IMR-90 (cell line): ENCODE measurements around the gene OSBPL2. TPM values are rescaled to one million over a fixed set of nuclear protein-coding genes. Genes with fewer than 3 reads are reported as not detected.

Experiments used
- ATAC-seq: fragments of 200-7000 bp; cut with Tn5 transposase; 2 replicates; pipeline ENCODE4 v1.9.1; 2020; ENCODE audit warnings: low read depth, mild to moderate bottlenecking, moderate library complexity
- BruUV-seq: library from RNA; stranded (reverse); fragments of 400-500 nt; replicated peaks from 2 replicates; lab custom pipeline; 2021; lab: Mats Ljungman, UMichigan
- CTCF ChIA-PET: fragments of 300-600 bp; formaldehyde crosslinking; extraction: SDS; loops from one replicate; lab custom pipeline; 2021; ENCODE audit warnings: antibody characterized with exemption; lab: Yijun Ruan, JAX
- POLR2A ChIA-PET: fragments of 300-600 bp; sonication (Branson Sonifier 250); formaldehyde crosslinking; loops from one replicate; lab custom pipeline; 2022; ENCODE audit warnings: antibody characterized with exemption; ENCODE audit not compliant: unreplicated experiment; lab: Charles Lee
- DNase-seq: peaks from one replicate; pipeline ENCODE4 v3.0.0; 2013
- H2AFZ ChIP-seq: replicated peaks from 2 replicates; pipeline ENCODE3; 2013; ENCODE audit warnings: low read length, mild to moderate bottlenecking; ENCODE audit not compliant: poor library complexity
- H2AK5ac ChIP-seq: 2 replicates; pipeline ENCODE4 v1.6.1; 2013; ENCODE audit warnings: low read depth, low read length, inconsistent platforms
- H2AK9ac ChIP-seq: replicated peaks from 2 replicates; pipeline ENCODE3; 2013; ENCODE audit warnings: mild to moderate bottlenecking, low read depth, low read length, moderate library complexity; ENCODE audit not compliant: poor library complexity
- H2BK120ac ChIP-seq: 2 replicates; pipeline ENCODE4 v1.6.1; 2013; ENCODE audit warnings: low read depth, low read length, inconsistent platforms
- H2BK15ac ChIP-seq: 3 replicates; pipeline ENCODE4 v1.6.1; 2013; ENCODE audit warnings: low read depth, low read length, inconsistent platforms
- H2BK20ac ChIP-seq: 2 replicates; pipeline ENCODE4 v1.6.1; 2013; ENCODE audit warnings: low read depth, mild to moderate bottlenecking, inconsistent platforms, low read length, moderate library complexity
- H2BK5ac ChIP-seq: 2 replicates; pipeline ENCODE4 v1.6.1; 2013; ENCODE audit warnings: mild to moderate bottlenecking, low read depth, low read length, inconsistent platforms; ENCODE audit not compliant: poor library complexity, severe bottlenecking
- H3K14ac ChIP-seq: replicated peaks from 2 replicates; pipeline ENCODE4 v1.6.1; 2013; ENCODE audit warnings: low read depth, low read length, inconsistent platforms
- H3K18ac ChIP-seq: 2 replicates; pipeline ENCODE4 v1.6.1; 2013; ENCODE audit warnings: low read depth, low read length, control low read depth
- H3K23ac ChIP-seq: 2 replicates; pipeline ENCODE4 v1.6.1; 2013; ENCODE audit warnings: low read depth, low read length, inconsistent platforms
- H3K27ac ChIP-seq: 2 replicates; pipeline ENCODE4 v1.5.1; 2013; ENCODE audit warnings: mild to moderate bottlenecking, control low read depth, low read length; ENCODE audit not compliant: insufficient read depth
- H3K27me3 ChIP-seq: 2 replicates; pipeline ENCODE4 v1.6.1; 2013; ENCODE audit warnings: low read length; ENCODE audit not compliant: control insufficient read depth, insufficient read depth
- H3K36me3 ChIP-seq: 2 replicates; pipeline ENCODE4 v1.6.1; 2013; ENCODE audit warnings: low read length, mixed read lengths; ENCODE audit not compliant: control insufficient read depth, insufficient read depth
- H3K4ac ChIP-seq: 2 replicates; pipeline ENCODE4 v1.6.1; 2013; ENCODE audit warnings: low read depth, low read length, inconsistent platforms
- H3K4me1 ChIP-seq: 2 replicates; pipeline ENCODE4 v1.6.1; 2013; ENCODE audit warnings: low read length, mixed read lengths; ENCODE audit not compliant: control insufficient read depth, insufficient read depth
- H3K4me2 ChIP-seq: 2 replicates; pipeline ENCODE4 v1.6.1; 2013; ENCODE audit warnings: low read depth, mild to moderate bottlenecking, control low read depth, low read length, moderate library complexity
- H3K4me3 ChIP-seq: 2 replicates; pipeline ENCODE4 v1.5.1; 2013; ENCODE audit warnings: low read depth, mild to moderate bottlenecking, control low read depth, low read length, moderate library complexity; ENCODE audit not compliant: insufficient read depth
- H3K56ac ChIP-seq: 2 replicates; pipeline ENCODE4 v1.6.1; 2013; ENCODE audit warnings: low read length, inconsistent platforms; ENCODE audit not compliant: insufficient read depth; ENCODE audit errors: extremely low read depth
- H3K79me1 ChIP-seq, 2 experiments: 2 replicates each; pipeline ENCODE4 v1.6.1; 2013; ENCODE audit warnings: low read length in 2 of 2, inconsistent platforms in 1 of 2, low read depth in 1 of 2
- H3K9ac ChIP-seq: 2 replicates; pipeline ENCODE4 v1.6.1; 2013; ENCODE audit warnings: low read depth, low read length, control low read depth
- H3K9me1 ChIP-seq: 2 replicates; pipeline ENCODE4 v1.6.1; 2013; ENCODE audit warnings: low read length, inconsistent platforms; ENCODE audit not compliant: insufficient read depth
- H3K9me3 ChIP-seq: 2 replicates; pipeline ENCODE4 v1.6.1; 2013; ENCODE audit warnings: low read length; ENCODE audit not compliant: control insufficient read depth, insufficient read depth
- H4K20me1 ChIP-seq: 2 replicates; pipeline ENCODE4 v1.6.1; 2013; ENCODE audit warnings: low read length, inconsistent platforms; ENCODE audit not compliant: insufficient read depth
- H4K5ac ChIP-seq: 2 replicates; pipeline ENCODE4 v1.6.1; 2013; ENCODE audit warnings: mild to moderate bottlenecking, low read depth, low read length, control low read depth
- H4K8ac ChIP-seq, 2 experiments: 2 replicates each; pipeline ENCODE4 v1.6.1; 2013; ENCODE audit warnings: low read depth in 2 of 2, low read length in 2 of 2, control low read depth in 1 of 2, inconsistent platforms in 1 of 2
- H4K91ac ChIP-seq: 2 replicates; pipeline ENCODE4 v1.6.1; 2013; ENCODE audit warnings: low read depth, low read length, inconsistent platforms; ENCODE audit not compliant: insufficient read depth
- BHLHE40 ChIP-seq: fragments of 150-350 bp; IDR thresholded peaks from 2 replicates; pipeline ENCODE4 v1.6.1; 2016; ENCODE audit warnings: mild to moderate bottlenecking, low read depth, low read length
- CHD1 ChIP-seq: IDR thresholded peaks from 2 replicates; pipeline ENCODE4 v1.6.1; 2012; ENCODE audit warnings: low read depth, low read length, improper control_type of control experiment
- CTCF ChIP-seq: conservative IDR thresholded peaks from 2 replicates; pipeline ENCODE4 v1.5.1; 2012; ENCODE audit warnings: mild to moderate bottlenecking, low read depth, low read length, improper control_type of control experiment
- ELK1 ChIP-seq: fragments of 150-350 bp; IDR thresholded peaks from 2 replicates; pipeline ENCODE4 v1.6.1; 2016; ENCODE audit warnings: low read depth, mild to moderate bottlenecking, low read length, moderate library complexity, borderline replicate concordance
- NFE2L2 ChIP-seq: fragments of 150-350 bp; IDR thresholded peaks from 2 replicates; pipeline ENCODE4 v1.6.1; 2016; ENCODE audit warnings: low read depth, mild to moderate bottlenecking, low read length
- RAD21 ChIP-seq: IDR thresholded peaks from 2 replicates; pipeline ENCODE4 v1.6.1; 2012; ENCODE audit warnings: low read length, improper control_type of control experiment
- SMC3 ChIP-seq: fragments of 150-350 bp; IDR thresholded peaks from 2 replicates; pipeline ENCODE4 v1.6.1; 2016; ENCODE audit warnings: low read depth, mild to moderate bottlenecking, antibody characterized with exemption, low read length, moderate library complexity
- WGBS, 2 experiments: methylation state at CpG; one replicate each; pipeline versions ENCODE4 v1.1.5 to v1.1.7; 2013; ENCODE audit warnings: missing lambda C conversion rate in 2 of 2; ENCODE audit not compliant: insufficient read length in 1 of 2; ENCODE audit errors: extremely low coverage in 2 of 2; 5-methylcytosine and 5-hydroxymethylcytosine counted together
- dilution Hi-C: fragments of 300-500 bp; cut with HindIII; formaldehyde crosslinking; loops from one replicate; pipeline ENCODE4 v1.14.3; 2018; ENCODE audit warnings: low sequenced_read_pairs; ENCODE audit not compliant: unreplicated experiment
- in situ Hi-C: fragments of 300-500 bp; cut with MboI; formaldehyde crosslinking; loops from 3 replicates; pipeline ENCODE4 v1.14.3; 2019; ENCODE audit warnings: low sequenced_read_pairs, inconsistent platforms, mixed read lengths
- intact Hi-C: fragments of 100-400 bp; cut with micrococcal nuclease; formaldehyde crosslinking; loops from 2 replicates; pipeline ENCODE4 v1.10.0; 2022
- polyA plus RNA-seq, 3 experiments: library from polyadenylated mRNA; depleted of rRNA; stranded (reverse); fragments of >200 nt; gene quantifications; 2 replicates each; pipeline ENCODE4 v1.2.3, GENCODE V29; 2012; ENCODE audit warnings: low replicate concordance in 1 of 3
- total RNA-seq: library from RNA; depleted of rRNA; stranded (reverse); fragments of >200 nt; gene quantifications from 2 replicates; pipeline ENCODE4 v1.2.3, GENCODE V29; 2012

Gene OSBPL2
- total and polyA plus RNA-seq, 2 of the 4 experiments (the other 2 are of a cell fraction), result 19.3 to 27.6 TPM

GRCh38 chr20:62267543-62267942, 29.2 kb downstream of the OSBPL2 start:
- H4K20me1 ChIP-seq, result peaks cover 9% of the 10 kb centered on the region
- no peak for ATAC-seq
- H2AK9ac ChIP-seq, result no peak overlapping the region
- H3K27ac ChIP-seq, result no peak overlapping the region
- no peak overlapping the region for H3K14ac ChIP-seq
- ChIA-PET CTCF (no interaction called here), POLR2A (no interaction called here)
- peaks cover 2% of the 10 kb centered on the region for H3K9me3 ChIP-seq
- H3K4me2 ChIP-seq, result no peak overlapping the region
- no peak overlapping the region for H4K8ac ChIP-seq
- intact Hi-C loops, result no loop called here
- no peak for DNase-seq
- H2BK20ac ChIP-seq, result no peak overlapping the region
- in situ Hi-C loops, result no loop called here
- no peaks in the 10 kb centered on the region for H3K9me1 ChIP-seq
- no peak overlapping the region for H2AK5ac ChIP-seq
- no peak overlapping the region for H3K18ac ChIP-seq
- no peak overlapping the region for H4K91ac ChIP-seq
- no peak overlapping the region for H2BK120ac ChIP-seq
- H3K56ac ChIP-seq, result no peak overlapping the region
- H3K4me1 ChIP-seq, result no peaks in the 10 kb centered on the region
- no peak for TF ChIP-seq RAD21
- TF ChIP-seq BHLHE40, result no peak
- TF ChIP-seq SMC3, result no peak
- no peak for TF ChIP-seq CTCF
- no peak for TF ChIP-seq CHD1
- TF ChIP-seq NFE2L2, result no peak
- no peak for TF ChIP-seq ELK1
- H3K4ac ChIP-seq, result no peak overlapping the region
- H2AFZ ChIP-seq, result no peak overlapping the region
- no CpG with 5 or more reads among the region's 10 CpGs for WGBS, 2 experiments
- no peaks in the 10 kb centered on the region for H3K27me3 ChIP-seq
- peaks cover 17 to 20% of the 10 kb centered on the region in 2 experiments for H3K79me1 ChIP-seq
- H3K23ac ChIP-seq, result no peak overlapping the region
- no peak overlapping the region for H3K9ac ChIP-seq
- H3K36me3 ChIP-seq, result peaks cover 45% of the 10 kb centered on the region
- no TSS peak for BruUV-seq
- dilution Hi-C loops, result no loop called here
- H2BK5ac ChIP-seq, result no peak overlapping the region
- no peak overlapping the region for H2BK15ac ChIP-seq
- no peak overlapping the region for H4K5ac ChIP-seq
- H3K4me3 ChIP-seq, result no peak overlapping the region
